Stimulated activated CD4-positive, alpha-beta T cell treated with anti-CD3 and anti-CD28 coated beads, Interleukin-2, amount 100 ng/mL, for 24 hours (primary cell): ENCODE results near the gene MICAL3.
"Not testable (repeated sequence)": the region's sequence is repeated elsewhere in the genome, so short reads cannot be mapped to it uniquely, and the experiment has no call there.

Experiments used
- DNase-seq, 2 donors: peaks; one replicate each; pipeline ENCODE4 v3.0.0-alpha.2; 2020

Gene MICAL3

GRCh38 chr22:17770180-17771077, 253.9 kb downstream of the MICAL3 start:
- no peak for DNase-seq

- DNase-seq: no peak
These were observed 254.7 kb downstream of the MICAL3 start for GRCh38 chr22:17769716-17770082.

GRCh38 chr22:17769013-17769715, 255.2 kb downstream of the MICAL3 start:
- no peak for DNase-seq

GRCh38 chr22:17767233-17768065, 256.9 kb downstream of the MICAL3 start:
- peak; percentile 58 to 65 for DNase-seq

- DNase-seq: not testable (repeated sequence)
These were observed 259.5 kb downstream of the MICAL3 start for GRCh38 chr22:17764852-17765251.

GRCh38 chr22:17764036-17764435, 260.3 kb downstream of the MICAL3 start:
- DNase-seq: no peak

- DNase-seq: not testable (repeated sequence)
These were observed 260.9 kb downstream of the MICAL3 start for GRCh38 chr22:17763442-17763841.

GRCh38 chr22:17761138-17761488, 263.2 kb downstream of the MICAL3 start:
- DNase-seq: no peak

GRCh38 chr22:17754233-17754925, 270.0 kb downstream of the MICAL3 start:
- DNase-seq: peak in 1 of 2 donors; percentile 33

- no peak for DNase-seq
These were observed 270.9 kb downstream of the MICAL3 start for GRCh38 chr22:17753401-17753989.

- no peak for DNase-seq
These were observed 272.8 kb downstream of the MICAL3 start for GRCh38 chr22:17751596-17751995.

GRCh38 chr22:17749605-17750395, 274.6 kb downstream of the MICAL3 start:
- no peak for DNase-seq

GRCh38 chr22:17748555-17749353, 275.6 kb downstream of the MICAL3 start:
- DNase-seq: no peak

GRCh38 chr22:17746916-17747315, 277.4 kb downstream of the MICAL3 start:
- DNase-seq: no peak

- DNase-seq: no peak
These were observed 279.9 kb downstream of the MICAL3 start for GRCh38 chr22:17744430-17744829.

- no peak for DNase-seq
These were observed 280.5 kb downstream of the MICAL3 start for GRCh38 chr22:17743661-17744411.

- peak; percentile 79 to 81 for DNase-seq
These were observed 281.8 kb downstream of the MICAL3 start for GRCh38 chr22:17742527-17742902.

- DNase-seq: no peak
These were observed 282.4 kb downstream of the MICAL3 start for GRCh38 chr22:17741866-17742526.
